Karpas-422 (cell line): Measurements from ENCODE around the gene ARL5B. TPM values are rescaled to one million over a fixed set of nuclear protein-coding genes. Genes with fewer than 3 reads are reported as not detected.

Experiments used
- DNase-seq: peaks from one replicate; pipeline ENCODE4 v3.0.0-alpha.2; 2015
- H2AFZ ChIP-seq: fragments of 200-600 bp; sonication (generic); 2 replicates; pipeline ENCODE4 v1.6.1; 2014; ENCODE audit warnings: antibody characterized with exemption, low read length, mixed read lengths
- H3K27ac ChIP-seq: fragments of 200-600 bp; sonication (generic); 2 replicates; pipeline ENCODE4 v1.5.1; 2014; ENCODE audit warnings: mild to moderate bottlenecking, low read length, moderate library complexity
- H3K27me3 ChIP-seq: fragments of 200-600 bp; sonication (generic); 2 replicates; pipeline ENCODE4 v1.6.1; 2014; ENCODE audit warnings: low read length, mixed read lengths
- H3K36me3 ChIP-seq: fragments of 200-600 bp; sonication (generic); 2 replicates; pipeline ENCODE4 v1.6.1; 2014; ENCODE audit warnings: low read length, mixed read lengths; ENCODE audit not compliant: insufficient read depth
- H3K4me1 ChIP-seq: fragments of 200-600 bp; sonication (generic); 2 replicates; pipeline ENCODE4 v1.6.1; 2014; ENCODE audit warnings: mild to moderate bottlenecking, low read length, mixed read lengths
- H3K4me2 ChIP-seq: fragments of 200-600 bp; sonication (generic); 2 replicates; pipeline ENCODE4 v1.6.1; 2014; ENCODE audit warnings: low read length, low read depth, mild to moderate bottlenecking; ENCODE audit not compliant: poor library complexity, severe bottlenecking
- H3K4me3 ChIP-seq: fragments of 200-600 bp; sonication (generic); 2 replicates; pipeline ENCODE4 v1.5.1; 2014; ENCODE audit warnings: mild to moderate bottlenecking, antibody characterized with exemption, low read length, mixed read lengths
- H3K79me2 ChIP-seq: fragments of 200-600 bp; sonication (generic); 2 replicates; pipeline ENCODE4 v1.6.1; 2014; ENCODE audit warnings: mild to moderate bottlenecking, low read length, mixed read lengths
- H3K9ac ChIP-seq: fragments of 200-600 bp; sonication (generic); 2 replicates; pipeline ENCODE4 v1.6.0; 2014; ENCODE audit warnings: low read length
- H3K9me2 ChIP-seq: fragments of 200-600 bp; sonication (generic), shearing (Covaris generic); replicated peaks from 2 replicates; pipeline ENCODE4 v1.6.0; 2014; ENCODE audit warnings: mild to moderate bottlenecking, low read length, moderate library complexity; ENCODE audit not compliant: insufficient read depth
- H3K9me3 ChIP-seq: fragments of 300-700, 200-600 bp; sonication (generic); 2 replicates; pipeline ENCODE4 v1.6.1; 2014; ENCODE audit warnings: low read length, mixed read lengths
- H4K20me1 ChIP-seq: fragments of 200-600 bp; sonication (generic); 2 replicates; pipeline ENCODE4 v1.6.1; 2014; ENCODE audit warnings: mild to moderate bottlenecking, antibody characterized with exemption, low read length, low read depth; ENCODE audit not compliant: insufficient read depth
- total RNA-seq: library from RNA; depleted of rRNA; stranded (reverse); fragments of >200 nt; shearing (Covaris generic); gene quantifications from 2 replicates; pipeline ENCODE4 v1.2.3, GENCODE V29; 2014; ENCODE audit warnings: low replicate concordance

ARL5B gene
- total RNA-seq, 1 experiment from 2014 or later: 22.4 TPM

DNA sequence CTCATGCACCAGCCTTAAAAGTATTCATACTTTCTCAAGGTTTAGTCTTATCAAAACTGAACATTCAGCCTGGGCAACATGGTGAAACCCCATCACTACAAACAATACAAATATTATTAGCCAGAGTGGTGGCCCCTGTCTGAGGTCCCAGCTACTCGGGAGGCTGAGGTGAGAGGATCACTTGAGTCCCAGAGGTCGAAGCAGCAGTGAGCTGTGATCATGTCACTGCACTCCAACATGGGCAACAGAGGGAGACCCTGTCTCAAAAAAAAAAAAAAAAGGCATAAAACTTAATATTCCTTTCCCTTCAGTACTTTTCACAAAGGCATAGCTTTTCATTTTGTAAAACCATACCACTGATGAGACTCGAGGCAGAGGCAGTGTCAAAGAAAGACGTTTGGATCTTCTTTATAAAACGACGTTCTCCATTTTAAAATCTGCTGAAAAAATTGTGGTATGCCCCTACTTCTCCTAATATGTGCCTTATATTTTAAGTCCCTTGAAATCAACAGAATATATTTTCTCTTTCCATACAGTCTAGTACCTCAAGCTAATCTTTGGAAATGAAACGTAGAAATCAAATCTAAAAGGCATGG lies 9.8 kb upstream of the ARL5B start:
- Histone ChIP-seq H2AFZ (no peak overlapping the region), H4K20me1 (no peaks in the 10 kb centered on the region), H3K4me3 (peak overlapping the region; percentile 78), H3K79me2 (peaks cover 54% of the 10 kb centered on the region), H3K9me2 (no peaks in the 10 kb centered on the region), H3K36me3 (peaks cover 4% of the 10 kb centered on the region; the same call in 1 of the 2 replicates), H3K27me3 (no peaks in the 10 kb centered on the region), H3K9ac (peak overlapping the region; percentile 79), H3K4me2 (peak overlapping the region; percentile 98), H3K27ac (peak overlapping the region; percentile 62; the same call in 1 of the 2 replicates), H3K4me1 (peaks cover 30% of the 10 kb centered on the region), H3K9me3 (no peaks in the 10 kb centered on the region)
- DNase-seq: no peak

GRCh38 chr10:18650404-18650997 lies 8.7 kb upstream of the ARL5B start:
- peaks cover 52% of the 10 kb centered on the region for H3K79me2 ChIP-seq
- H3K4me3 ChIP-seq: peak overlapping the region; percentile 78
- H3K4me1 ChIP-seq: peaks cover 30% of the 10 kb centered on the region
- no peaks in the 10 kb centered on the region for H3K27me3 ChIP-seq
- H2AFZ ChIP-seq: no peak overlapping the region
- no peaks in the 10 kb centered on the region for H4K20me1 ChIP-seq
- peaks cover 4% of the 10 kb centered on the region; the same call in 1 of the 2 replicates for H3K36me3 ChIP-seq
- peak overlapping the region; percentile 98 for H3K4me2 ChIP-seq
- DNase-seq: peak; percentile 65
- H3K27ac ChIP-seq: peak overlapping the region; percentile 62
- H3K9me3 ChIP-seq: no peaks in the 10 kb centered on the region
- H3K9me2 ChIP-seq: no peaks in the 10 kb centered on the region
- H3K9ac ChIP-seq: peak overlapping the region; percentile 79

DNA sequence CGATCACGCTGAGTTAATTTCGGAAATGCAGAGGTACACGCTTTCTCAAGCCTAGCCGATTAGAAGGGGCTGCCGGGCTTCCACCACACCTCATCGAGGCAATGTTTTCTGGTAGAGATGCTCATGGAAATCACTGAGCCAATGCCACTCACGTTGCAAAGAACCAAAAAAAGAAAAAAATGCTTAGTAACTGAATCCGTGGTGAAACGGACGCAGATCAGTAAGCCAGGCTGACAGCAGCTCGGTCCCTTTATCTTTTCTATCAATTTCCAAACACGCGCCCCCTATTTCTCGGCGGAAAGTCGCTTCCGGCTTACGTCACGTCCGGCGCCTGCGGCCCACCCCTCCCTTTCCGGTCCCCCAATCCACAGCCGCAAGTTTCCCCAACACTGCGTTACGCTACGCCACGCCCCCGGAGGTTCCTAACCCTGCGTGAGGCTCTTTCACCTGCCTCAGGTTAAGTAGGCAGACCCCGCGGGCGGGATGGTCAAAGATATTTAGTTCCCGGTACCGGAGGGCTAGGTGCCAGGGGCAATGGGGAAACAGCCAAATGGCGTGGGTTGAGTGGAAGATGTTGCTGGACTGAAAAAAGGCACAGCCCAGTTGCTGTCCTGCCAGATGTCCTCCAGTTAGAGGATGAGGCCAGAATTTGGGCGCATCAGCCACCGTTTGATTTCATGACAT lies 7.8 kb upstream of the ARL5B start, which contains the start of gene NSUN6:
NSUN6 (minus strand) TSS at position 264 of the 684 bp plus-strand sequence. CDS start 384 bp downstream, outside the sequence.
- Histone ChIP-seq H3K9me2 (no peaks in the 10 kb centered on the region), H2AFZ (peak within 1 kb of the TSS; percentile 11; the same call in 1 of the 2 replicates), H3K4me3 (peak within 1 kb of the TSS; percentile 78), H3K9ac (peak within 1 kb of the TSS; percentile 79), H4K20me1 (no peaks in the 10 kb centered on the region), H3K27me3 (no peaks in the 10 kb centered on the region), H3K27ac (peak within 1 kb of the TSS; percentile 62), H3K9me3 (no peaks in the 10 kb centered on the region), H3K4me2 (peak within 1 kb of the TSS; percentile 98), H3K4me1 (peaks cover 30% of the 10 kb centered on the region), H3K79me2 (peaks cover 47% of the 10 kb centered on the region), H3K36me3 (peaks cover 4% of the 10 kb centered on the region; the same call in 1 of the 2 replicates)
- DNase-seq: peak; percentile 97

DNA sequence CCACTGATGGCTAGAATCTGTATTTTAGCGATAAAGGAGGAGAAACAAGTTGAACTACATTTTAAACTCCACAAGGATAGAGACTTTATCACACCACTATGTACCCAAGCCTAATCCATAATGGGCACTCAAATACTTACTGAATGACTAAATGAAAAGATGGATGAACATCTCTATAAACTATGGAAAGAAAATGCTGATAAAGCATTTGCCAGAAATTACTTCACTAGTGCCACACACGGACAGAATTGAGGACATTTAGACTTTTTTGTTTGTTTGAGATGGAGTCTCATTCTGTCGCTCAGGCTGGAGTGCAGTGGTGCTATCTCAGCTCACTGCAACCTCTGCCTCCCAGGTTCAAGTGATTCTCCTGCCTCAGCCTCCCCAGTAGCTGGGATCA lies 6.1 kb upstream of the ARL5B start:
- H3K9me2 ChIP-seq: no peaks in the 10 kb centered on the region
- no peak overlapping the region for H3K4me2 ChIP-seq
- no peaks in the 10 kb centered on the region for H3K36me3 ChIP-seq
- DNase-seq: no peak
- no peak overlapping the region for H2AFZ ChIP-seq
- H3K4me3 ChIP-seq: no peak overlapping the region
- peaks cover 45% of the 10 kb centered on the region for H3K79me2 ChIP-seq
- no peaks in the 10 kb centered on the region for H3K9me3 ChIP-seq
- no peak overlapping the region for H3K9ac ChIP-seq
- peaks cover 34% of the 10 kb centered on the region for H3K4me1 ChIP-seq
- no peak overlapping the region for H3K27ac ChIP-seq
- no peaks in the 10 kb centered on the region for H4K20me1 ChIP-seq
- no peaks in the 10 kb centered on the region for H3K27me3 ChIP-seq

GRCh38 chr10:18656724-18657123 lies 2.5 kb upstream of the ARL5B start:
- DNase-seq: no peak
- Histone ChIP-seq H3K27me3 (no peaks in the 10 kb centered on the region), H3K9me3 (no peaks in the 10 kb centered on the region), H2AFZ (no peak overlapping the region), H3K27ac (no peak overlapping the region), H3K36me3 (no peaks in the 10 kb centered on the region), H3K4me3 (no peak overlapping the region), H3K79me2 (peaks cover 45% of the 10 kb centered on the region), H4K20me1 (peaks cover 3% of the 10 kb centered on the region; the same call in 1 of the 2 replicates), H3K9ac (no peak overlapping the region), H3K4me1 (peaks cover 23% of the 10 kb centered on the region), H3K4me2 (no peak overlapping the region), H3K9me2 (no peaks in the 10 kb centered on the region)

- Histone ChIP-seq H3K27me3 (no peaks in the 10 kb centered on the region), H2AFZ (no peak overlapping the region), H3K9me2 (no peaks in the 10 kb centered on the region), H3K79me2 (peaks cover 63% of the 10 kb centered on the region), H3K27ac (peak overlapping the region; percentile 69), H3K4me2 (peak overlapping the region; percentile 82), H3K9ac (peak overlapping the region; percentile 81), H3K4me1 (peaks cover 23% of the 10 kb centered on the region), H3K4me3 (peak overlapping the region; percentile 90), H3K36me3 (no peaks in the 10 kb centered on the region), H3K9me3 (no peaks in the 10 kb centered on the region), H4K20me1 (peaks cover 3% of the 10 kb centered on the region; the same call in 1 of the 2 replicates)
- peak; percentile 57 for DNase-seq
Measured at GRCh38 chr10:18658271-18659124, 733 bp upstream of the ARL5B start.

GRCh38 chr10:18659819-18660535 lies 746 bp downstream of the ARL5B start:
- peak overlapping the region; percentile 90 for H3K4me3 ChIP-seq
- no peaks in the 10 kb centered on the region for H3K36me3 ChIP-seq
- H3K9me3 ChIP-seq: no peaks in the 10 kb centered on the region
- H3K9me2 ChIP-seq: no peaks in the 10 kb centered on the region
- peaks cover 3% of the 10 kb centered on the region; the same call in 1 of the 2 replicates for H4K20me1 ChIP-seq
- H3K79me2 ChIP-seq: peaks cover 78% of the 10 kb centered on the region
- peaks cover 23% of the 10 kb centered on the region for H3K4me1 ChIP-seq
- 0 out of 2 replicates have a peak overlapping the region, but pooled peaks have one; percentile 45 for H2AFZ ChIP-seq
- peak overlapping the region; percentile 95 for H3K9ac ChIP-seq
- H3K27me3 ChIP-seq: no peaks in the 10 kb centered on the region
- peak overlapping the region; percentile 77 for H3K4me2 ChIP-seq
- peak; percentile 75 for DNase-seq
- H3K27ac ChIP-seq: peak overlapping the region; percentile 82
